Stimulated activated CD4-positive, alpha-beta T cell treated with anti-CD3 and anti-CD28 coated beads, Interleukin-1b, Interleukin-23, amount 100 ng/mL, for 4 hours (primary cell): ENCODE measurements around the gene TMPRSS4.

Source experiments
- DNase-seq, 2 donors: peaks; one replicate each; pipeline ENCODE4 v3.0.0-alpha.2; 2020; ENCODE audit warnings: low read depth in 2 of 2

TMPRSS4 gene

DNA sequence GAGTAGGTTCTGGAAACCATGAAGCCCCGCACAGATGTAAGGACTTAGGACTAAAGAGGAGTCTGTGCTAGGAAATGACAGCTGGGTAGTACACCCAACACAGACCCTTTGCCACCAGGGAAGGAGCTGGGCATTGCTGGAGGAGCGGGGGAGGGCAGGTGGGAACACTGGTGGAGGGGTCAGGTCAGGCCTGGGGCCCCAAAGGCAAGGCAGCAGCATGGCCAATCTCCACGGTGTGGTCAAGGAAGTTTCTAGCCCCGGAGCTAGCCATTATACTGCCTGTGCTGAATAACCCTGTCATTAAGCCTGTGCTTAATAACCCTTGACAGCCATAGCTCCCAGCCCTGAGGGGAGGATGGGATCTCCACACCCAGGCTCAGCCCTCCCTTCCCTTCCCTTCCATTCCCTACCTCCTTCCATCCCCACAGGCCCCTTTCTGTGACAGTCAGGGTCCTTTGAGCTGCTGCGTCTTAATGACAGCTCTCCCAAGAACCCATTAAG is 2.1 kb downstream of the TMPRSS4 start:
- DNase-seq = no peak

GRCh38 chr11:118079491-118079890 is 2.6 kb downstream of the TMPRSS4 start:
- no peak for DNase-seq

DNA sequence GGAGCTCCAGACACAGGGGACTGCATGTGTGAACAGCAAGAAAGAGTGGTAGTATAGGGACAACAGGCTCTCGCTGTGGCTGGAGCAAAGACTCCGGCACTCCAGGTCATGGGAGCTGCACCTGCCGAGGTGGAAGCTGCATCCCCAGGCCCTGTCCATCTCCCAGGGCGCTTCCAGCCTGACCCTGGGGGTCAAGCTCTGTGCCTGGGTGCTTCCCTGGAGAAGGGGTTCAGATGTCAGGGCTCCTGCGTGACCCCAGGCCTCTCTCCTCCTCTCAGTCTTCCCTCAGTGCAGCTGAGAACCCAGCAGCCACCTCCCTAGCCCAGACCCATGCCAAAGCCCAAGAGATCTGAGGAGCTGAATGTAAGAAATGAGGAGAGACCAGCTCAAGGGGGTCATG is 3.4 kb downstream of the TMPRSS4 start:
- DNase-seq = no peak

GRCh38 chr11:118081241-118081958 is 4.5 kb downstream of the TMPRSS4 start:
- no peak for DNase-seq

DNA sequence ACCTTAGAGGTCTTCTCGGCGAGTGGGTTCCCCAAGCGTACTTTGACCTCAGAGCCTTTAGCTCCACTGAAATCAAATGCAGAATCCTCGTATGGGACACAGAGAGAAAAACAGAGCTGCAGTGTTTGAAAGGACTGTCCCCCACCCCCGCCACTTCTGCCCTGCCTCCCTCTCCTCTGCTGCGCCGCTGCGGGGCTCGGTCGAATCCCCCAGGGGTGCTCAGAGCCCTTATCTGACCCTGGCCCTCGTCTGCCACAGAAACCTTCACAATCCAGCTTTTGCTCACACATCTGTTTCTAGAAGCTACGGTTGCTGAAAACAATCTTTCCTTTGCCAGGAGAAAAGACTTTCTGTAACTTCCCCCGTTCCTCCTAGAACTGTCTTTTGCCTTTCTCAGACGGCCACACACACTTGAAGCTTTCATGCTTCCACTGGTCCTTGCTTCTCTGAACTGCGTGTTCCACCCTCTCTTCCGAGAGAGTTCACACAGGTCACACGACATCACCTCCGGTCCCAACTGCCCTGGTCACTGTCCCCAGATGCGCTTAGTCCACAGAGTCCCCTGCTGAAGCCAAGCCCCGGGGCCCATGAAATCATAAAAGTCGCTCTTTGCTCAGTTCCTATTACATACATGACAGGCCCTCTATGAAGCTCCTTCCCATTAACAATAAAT is 6.1 kb downstream of the TMPRSS4 start:
- no peak for DNase-seq

- DNase-seq = no peak
These were observed 7.4 kb downstream of the TMPRSS4 start for GRCh38 chr11:118084247-118084646.

GRCh38 chr11:118084656-118085055 is 7.8 kb downstream of the TMPRSS4 start:
- no peak for DNase-seq

DNA sequence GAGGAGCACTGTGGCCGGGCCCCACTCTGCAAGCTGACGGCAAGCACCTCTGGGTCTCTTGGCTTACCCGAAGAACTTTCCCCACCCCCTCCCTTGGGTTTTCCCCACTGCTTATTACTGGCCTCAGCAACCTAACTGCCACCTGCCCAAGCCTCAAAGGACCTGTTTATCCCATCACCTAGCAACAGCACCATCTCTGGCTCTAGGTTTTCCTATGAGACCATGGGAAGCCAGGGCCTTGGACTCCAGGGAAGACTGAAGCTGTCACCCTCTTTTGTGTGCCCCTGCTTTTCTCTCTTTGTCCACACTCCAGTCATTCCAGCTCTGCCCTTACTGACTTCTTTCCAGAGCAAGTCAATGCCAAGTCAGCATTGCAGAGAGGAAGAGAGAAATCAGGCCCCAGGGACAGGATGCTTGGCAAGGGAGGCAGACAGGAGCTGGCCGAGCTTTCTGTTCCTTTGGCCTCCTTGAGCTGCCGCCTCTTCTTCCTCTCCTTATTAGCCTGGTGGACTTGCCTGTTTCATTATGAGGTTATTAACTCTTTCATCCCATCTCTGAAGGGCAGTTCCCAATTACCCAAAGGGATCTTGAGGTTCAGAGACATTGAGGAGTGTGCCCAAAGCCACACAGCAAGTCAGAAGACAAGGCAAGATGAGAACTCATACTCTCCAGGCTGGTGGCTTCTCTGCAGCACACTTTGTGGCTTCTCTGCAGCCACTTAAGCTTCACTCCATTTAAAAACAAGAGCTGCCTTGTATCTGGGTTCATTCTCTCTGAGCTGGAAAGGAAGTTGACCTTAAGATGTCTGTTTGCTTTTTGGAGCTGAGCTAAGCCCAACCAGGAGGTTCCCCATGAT is 10.3 kb downstream of the TMPRSS4 start, which contains the start of gene SMIM35:
TSS of gene SMIM35 (minus strand) at position 51 of the 856 bp plus-strand sequence. CDS start 206 bp downstream, outside the sequence.
- DNase-seq = no peak

DNA sequence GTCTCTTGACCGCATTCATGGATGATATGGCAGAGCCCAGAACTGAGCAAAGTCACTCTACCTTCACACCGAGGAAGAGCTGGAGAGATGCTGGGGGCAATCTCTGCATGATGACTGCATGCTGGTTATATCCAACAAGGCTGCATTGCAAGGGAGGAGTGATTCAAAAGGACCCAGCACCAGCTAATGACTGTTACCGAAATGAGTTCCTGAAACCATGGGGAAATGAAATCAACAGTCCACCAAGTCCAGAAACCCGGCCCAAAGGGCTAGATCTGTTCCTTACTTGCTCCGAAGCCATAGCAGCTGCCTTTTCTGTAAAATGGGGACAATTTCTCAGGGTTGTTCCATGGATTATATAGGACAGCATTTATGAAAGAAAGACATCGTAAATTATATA is 11.1 kb downstream of the TMPRSS4 start:
- DNase-seq = no peak

GRCh38 chr11:118088531-118088930 is 11.7 kb downstream of the TMPRSS4 start:
- DNase-seq = no peak

- no peak for DNase-seq
These were observed 13.8 kb downstream of the TMPRSS4 start for GRCh38 chr11:118090545-118091162.

DNA sequence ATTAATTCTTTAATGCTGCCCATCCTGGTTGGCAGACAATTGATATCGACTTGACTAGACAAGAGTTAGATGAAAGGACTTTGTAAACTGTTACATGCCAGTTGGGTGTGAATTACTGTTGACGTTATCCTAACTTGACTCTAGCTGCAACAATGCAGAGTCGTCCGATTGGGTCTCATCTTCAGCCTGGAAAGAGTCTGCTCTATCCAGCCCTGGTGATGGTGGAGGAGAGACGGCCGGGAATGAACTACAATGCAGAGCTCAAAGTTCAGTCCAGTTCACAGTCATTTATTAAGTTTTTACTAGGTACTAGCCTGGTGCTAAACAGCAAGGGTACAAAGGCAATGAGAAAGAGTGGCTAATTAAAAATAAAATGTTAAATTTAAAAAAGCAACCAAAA is 14.8 kb downstream of the TMPRSS4 start:
- DNase-seq = no peak

DNA sequence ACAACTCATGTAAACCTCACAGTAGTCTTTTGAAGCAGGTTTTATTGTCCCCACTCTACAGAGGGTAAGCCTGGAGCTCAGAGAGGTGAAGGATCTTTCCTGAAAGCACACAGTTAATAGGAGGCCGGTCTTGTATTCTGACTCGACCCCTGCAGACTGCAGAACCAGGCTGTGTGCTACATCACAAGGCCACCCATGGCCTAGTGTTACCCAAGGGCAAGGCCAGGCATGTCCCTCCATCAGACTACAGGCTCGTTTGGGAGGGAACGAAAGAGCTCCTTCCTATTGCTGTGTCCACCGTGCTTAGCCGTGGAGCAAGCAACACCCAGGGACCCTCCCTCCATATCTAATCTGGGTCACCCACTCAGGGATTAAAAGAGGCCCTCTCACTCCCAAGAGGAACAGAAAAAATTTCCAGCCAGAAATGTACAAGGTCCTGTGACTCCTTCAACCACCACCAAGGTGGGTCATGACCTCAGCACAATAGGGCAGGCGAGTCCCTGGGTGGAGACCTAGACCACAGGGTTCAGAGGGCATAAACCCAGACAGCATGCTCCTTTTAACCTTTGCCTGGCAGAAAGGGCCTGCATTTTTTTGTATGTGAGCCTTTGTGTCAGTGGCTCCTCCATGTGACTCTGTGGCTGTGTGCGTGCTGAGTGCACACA is 16.2 kb downstream of the TMPRSS4 start:
- DNase-seq = no peak

- DNase-seq = no peak
These were observed 18.6 kb downstream of the TMPRSS4 start for GRCh38 chr11:118095493-118095892.

GRCh38 chr11:118095967-118096367 is 19.1 kb downstream of the TMPRSS4 start:
- no peak for DNase-seq

DNA sequence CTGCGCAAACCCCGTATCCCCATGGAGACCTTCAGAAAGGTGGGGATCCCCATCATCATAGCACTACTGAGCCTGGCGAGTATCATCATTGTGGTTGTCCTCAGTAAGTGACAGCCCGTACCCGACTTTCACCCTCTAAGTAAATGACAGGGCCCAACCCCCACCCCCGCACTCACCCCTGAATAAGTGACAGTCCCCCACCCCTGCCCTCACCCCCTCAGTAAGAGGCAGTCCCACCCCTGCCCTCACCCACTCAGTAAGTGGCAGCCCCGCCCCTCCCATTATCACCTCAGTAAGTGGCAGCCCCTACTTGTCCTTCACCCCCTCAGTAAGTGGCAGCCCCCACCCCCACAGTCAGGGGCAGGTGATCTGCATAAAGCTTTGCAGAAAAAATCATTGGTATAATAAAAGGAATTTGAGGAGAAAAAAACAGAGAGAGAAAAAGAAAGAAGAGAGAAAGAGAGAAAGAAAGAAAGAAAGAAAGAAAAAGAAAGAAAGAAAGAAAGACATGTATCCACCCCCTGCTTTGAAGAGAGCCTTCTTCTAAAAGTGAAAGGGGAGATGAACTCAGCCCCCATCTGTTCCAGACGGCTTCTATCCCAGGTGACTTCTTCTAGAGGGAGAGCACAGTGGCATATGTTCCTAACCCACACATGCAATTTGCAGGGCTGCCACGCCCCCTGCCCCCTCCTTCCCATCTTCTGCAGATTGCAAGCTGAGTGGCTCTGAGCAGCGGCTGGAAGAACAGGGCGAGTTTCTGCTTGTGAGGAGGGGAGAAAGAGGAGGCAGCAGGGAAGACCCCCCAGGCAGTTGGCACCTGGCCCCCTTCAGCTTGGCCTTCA is 22.3 kb downstream of the TMPRSS4 start:
- DNase-seq = no peak

DNA sequence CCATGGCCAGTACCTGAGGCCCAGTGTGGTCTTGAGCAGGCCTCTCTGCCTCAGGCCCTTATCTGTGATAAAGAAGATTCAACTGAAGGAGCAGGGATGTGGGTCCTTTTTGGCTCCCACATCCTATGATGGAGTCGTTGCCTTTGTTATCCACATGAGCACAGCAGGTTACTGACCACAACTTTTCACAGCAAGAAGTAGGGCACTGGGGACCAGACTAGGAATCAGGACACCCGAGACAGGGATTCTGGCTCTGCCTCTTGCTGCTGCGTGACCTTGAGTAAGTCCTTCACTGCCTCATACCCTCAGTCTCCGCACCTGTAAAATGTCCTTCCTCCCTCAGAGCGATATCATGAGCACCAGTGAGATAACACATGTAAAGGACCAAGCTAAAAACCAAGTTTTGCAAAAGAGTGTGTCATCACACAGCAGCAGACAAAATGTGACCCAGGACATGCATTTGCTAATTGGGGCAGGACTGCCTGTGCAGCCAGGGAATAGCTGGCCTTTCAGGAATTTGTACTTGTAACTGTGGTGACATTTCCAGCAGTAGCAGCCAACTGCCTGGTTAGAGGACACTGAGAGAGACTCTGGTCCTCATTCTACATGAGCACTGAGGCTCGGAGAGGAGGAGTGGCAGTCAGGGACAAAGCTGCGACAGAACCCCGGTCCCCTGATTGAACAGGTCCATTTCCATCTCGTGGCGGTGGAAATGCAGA is 23.1 kb downstream of the TMPRSS4 start:
- no peak for DNase-seq

DNA sequence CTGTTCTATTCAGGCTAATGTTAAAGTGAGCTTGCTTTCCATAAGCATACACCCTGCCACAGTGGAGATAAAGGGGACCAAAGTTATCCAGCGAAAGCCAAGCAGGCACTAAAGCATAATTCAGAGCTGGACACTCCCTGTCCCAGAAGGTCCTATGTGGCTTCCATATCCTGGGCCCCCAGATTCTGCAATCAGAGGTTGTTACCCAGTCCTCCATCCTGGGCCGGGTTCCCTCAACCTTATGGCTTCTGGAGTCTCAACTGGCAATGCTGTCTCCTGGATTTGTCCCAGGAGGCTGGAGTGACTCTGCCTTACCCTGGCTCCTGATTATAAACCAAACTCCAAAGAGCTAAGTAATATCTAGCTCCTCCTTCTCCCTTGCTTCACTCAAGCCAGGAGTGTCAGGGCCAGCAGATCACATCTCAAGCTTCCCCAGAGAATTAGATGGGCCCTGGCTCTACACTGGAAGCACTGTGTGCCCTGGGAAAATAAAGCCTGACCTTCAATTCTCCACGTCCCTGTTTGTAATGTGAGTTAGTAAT is 23.9 kb downstream of the TMPRSS4 start:
- no peak for DNase-seq

DNA sequence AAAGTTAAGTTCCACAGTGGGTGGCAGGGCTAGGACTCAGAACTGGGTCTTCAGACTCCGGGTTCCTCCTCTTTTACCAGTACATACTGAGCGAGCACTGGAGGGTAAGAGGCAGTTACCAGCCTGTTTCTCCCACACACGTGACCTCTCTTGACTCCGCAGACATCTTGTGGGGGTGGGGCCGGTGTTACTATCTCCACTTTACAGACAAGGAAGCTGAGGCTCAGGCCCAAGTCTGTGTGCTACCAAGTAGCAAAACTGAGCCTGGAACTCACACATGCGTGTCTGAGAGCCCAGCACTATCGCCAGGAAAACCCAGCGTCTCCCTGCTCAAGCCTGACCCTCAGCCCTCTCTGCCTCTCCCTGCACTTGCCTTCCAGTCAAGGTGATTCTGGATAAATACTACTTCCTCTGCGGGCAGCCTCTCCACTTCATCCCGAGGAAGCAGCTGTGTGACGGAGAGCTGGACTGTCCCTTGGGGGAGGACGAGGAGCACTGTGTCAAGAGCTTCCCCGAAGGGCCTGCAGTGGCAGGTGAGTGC is 25.9 kb downstream of the TMPRSS4 start:
- no peak for DNase-seq
